ENCODE data around the gene IKBIP.
"Not testable (repeated sequence)": the region's sequence is repeated elsewhere in the genome, so short reads cannot be mapped to it uniquely, and the experiment has no call there.

Gene IKBIP

DNA sequence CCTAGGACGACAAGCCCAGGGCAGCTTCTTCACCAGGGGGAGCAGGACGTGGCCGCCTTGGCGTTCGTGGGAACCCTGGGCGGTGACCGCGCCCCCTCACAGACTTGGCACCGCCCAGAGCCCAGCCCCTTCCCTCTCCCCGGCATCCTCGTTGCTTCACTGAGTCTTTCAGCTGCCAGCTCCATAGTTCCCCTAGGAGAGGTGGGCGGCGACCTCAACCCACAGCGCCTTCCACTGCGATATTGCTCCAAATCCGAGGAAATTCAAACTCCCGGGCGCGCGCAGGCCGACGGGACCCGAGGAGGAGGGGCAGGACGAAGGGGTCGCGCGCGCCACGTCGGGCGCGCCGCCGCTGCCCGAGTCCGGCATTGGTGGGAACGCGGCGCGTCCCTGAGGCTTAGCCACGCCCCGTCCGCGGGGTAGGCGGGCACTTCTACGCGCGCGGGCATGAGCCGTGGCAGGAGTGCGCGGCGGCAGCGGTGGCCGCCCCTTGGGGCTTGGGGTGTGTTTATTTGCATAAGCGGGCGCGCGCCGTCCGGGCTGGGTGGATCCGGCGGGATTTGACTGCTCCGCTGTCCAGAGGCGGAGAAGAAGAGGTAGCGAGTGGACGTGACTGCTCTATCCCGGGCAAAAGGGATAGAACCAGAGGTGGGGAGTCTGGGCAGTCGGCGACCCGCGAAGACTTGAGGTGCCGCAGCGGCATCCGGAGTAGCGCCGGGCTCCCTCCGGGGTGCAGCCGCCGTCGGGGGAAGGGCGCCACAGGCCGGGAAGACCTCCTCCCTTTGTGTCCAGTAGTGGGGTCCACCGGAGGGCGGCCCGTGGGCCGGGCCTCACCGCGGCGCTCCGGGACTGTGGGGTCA, at the start of gene IKBIP, which contains the start of gene APAF1:
TSS of gene IKBIP (minus strand) at position 77 of the 860 bp plus-strand sequence. CDS start 87 bp downstream, outside the sequence.
TSS of gene APAF1 (plus strand) at position 579 of the 860 bp plus-strand sequence. CDS start 3,070 bp downstream, outside the sequence.
- peak; percentile 98 to 100 (median 99) for DNase-seq

GRCh38 chr12:98691351-98691750, 46.8 kb upstream of the IKBIP start:
- peak in 2 of 3 donors; percentile 7 to 40 for DNase-seq

DNA sequence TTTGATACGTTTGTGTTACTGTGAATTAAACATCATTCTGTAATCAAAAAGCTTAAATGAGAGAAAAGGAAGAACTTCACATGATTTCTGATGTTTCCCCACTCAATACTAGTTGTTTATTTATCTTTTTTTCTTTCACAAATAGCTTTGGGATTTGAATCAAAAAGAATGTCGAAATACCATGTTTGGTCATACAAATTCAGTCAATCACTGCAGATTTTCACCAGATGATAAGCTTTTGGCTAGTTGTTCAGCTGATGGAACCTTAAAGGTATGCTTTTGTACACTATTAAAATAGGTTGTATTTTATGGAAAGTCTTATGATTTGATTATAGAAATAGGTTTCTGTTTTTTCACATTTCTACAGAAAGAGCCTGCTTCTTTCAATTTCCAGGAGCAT, 42.0 kb upstream of the IKBIP start:
- DNase-seq = no peak

GRCh38 chr12:98684199-98684598, 39.6 kb upstream of the IKBIP start:
- no peak for DNase-seq

DNA sequence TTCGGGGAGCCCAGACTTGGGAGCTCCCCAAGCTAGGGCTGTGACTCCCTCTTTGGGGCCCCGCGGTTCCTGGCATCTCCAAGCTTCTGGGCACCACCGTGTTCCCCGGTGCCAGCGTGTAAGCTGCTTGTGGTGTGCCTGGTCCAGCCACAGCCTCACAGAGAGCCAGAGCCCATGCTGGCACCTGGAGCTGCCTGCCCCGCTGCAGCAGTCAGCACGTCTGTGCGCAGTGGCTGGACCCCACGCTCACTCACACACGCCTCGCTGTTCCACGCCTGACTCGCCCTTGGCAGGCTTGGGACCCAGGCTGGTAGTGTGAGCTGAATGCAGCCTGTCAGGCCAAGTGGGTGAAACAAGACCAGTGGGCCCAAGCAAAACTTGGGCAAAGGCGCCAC, 35.0 kb upstream of the IKBIP start:
- no peak for DNase-seq

- DNase-seq = no peak
Observed at GRCh38 chr12:98678946-98679610, 34.5 kb upstream of the IKBIP start.

- DNase-seq = no peak
Observed at GRCh38 chr12:98678236-98678945, 33.8 kb upstream of the IKBIP start.

DNA sequence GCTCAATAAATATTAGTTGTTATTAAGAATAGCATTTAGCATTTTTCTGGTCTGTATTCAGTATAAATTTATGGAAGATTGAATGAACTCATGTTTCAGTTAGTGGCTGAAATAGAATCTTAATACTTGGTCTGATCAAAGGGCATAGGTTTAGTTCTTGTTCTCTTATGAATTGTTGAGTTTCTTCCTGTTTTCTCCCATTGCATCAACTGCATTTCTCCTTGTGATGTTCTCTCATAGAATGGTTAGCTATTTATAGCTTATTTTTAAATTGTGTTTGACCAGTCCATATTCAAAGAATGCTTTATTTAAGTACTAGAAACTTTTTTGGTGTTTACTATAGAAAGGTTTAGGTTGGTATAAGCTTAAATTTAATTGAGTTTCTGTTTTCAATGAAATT, 30.3 kb upstream of the IKBIP start:
- DNase-seq = peak; percentile 13 to 47 (median 45)

DNA sequence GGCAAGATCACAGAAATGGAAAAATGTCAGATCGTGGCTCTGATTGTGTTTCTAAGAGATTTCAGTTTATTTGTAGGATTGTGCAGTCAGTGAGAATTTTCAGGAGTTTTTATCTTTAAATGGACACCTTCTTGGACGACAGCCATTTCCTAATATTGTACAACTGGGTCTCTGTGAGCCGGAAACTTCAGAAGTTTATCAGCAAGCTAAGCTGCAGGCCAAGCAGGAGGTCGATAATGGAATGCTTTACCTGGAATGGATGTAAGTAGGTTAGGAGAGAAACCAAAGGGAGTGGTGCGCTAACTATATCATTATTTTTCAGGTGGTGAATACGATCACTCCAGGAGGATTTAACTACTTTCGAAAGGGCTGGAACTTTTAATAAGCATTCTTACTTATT, 26.9 kb upstream of the IKBIP start:
- no peak for DNase-seq

DNA sequence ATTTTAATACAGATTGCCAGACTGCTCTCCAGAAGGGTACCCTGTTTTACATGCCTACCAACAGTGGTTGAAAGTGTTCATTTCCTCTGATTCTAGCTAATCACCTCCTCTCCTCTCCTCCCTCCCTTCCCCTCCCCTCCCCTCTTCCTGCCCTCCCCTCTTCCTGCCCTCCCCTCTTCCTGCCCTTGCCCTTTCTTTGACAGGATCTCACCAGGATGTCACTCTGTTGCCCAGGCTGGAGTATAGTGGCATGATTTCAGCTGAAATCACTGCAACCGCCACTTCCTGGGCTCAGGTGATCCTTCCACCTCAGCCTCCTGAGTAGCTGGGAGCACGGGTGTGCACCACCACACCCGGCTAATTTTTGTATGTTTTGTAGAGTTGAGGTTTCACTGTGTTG, 25.2 kb upstream of the IKBIP start:
- no peak for DNase-seq

DNA sequence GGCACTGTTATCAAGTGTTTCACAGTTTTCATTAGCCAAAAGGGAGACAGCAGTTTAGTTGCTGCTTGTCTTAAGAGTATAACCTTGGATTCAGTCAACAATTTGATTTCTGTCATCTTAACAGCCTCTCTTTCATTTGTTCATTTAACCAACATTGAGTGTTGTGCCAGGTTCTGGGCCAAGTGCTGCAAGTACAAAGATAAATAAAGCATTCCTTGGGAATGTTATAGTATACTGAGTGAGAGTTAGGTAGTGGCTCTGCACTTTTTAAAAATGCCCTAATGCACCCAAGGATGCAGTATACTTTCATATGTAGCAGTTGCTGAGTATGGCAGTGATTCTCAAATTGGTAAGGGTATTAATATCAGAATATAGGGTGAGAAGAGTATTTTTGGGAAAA, 15.9 kb upstream of the IKBIP start:
- no peak for DNase-seq

GRCh38 chr12:98656289-98657101, 11.9 kb upstream of the IKBIP start:
- DNase-seq = peak in 1 of 3 donors; percentile 5

DNA sequence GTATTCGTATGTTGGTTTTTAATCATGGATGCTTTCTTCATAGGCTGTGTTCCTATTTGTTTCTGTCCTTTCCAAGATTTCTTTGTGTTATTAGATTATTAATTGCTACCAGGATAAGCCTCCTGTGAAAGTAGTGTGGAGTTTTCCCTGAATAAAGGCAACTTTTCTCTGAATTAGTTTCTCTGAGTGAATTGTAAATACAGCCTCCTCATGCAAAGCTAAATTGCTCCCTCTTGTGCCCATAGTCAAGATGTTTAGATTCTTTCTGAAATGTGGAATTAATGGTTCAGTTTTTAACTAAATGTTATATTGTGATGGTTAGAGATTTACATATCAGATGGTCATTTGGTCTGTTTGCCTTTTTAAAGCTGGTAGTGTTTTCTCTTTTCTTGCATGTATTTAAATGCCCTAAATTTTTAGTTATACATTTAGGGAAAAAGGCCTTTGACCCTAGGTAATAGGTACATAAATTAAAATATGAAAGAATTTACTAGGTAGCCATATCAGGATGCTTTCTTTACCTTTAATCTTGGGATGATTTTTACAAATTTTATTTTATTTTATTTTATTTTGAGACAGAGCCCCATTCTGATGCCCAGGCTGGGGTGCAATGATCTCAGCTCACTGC, 9.4 kb upstream of the IKBIP start:
- peak; percentile 71 to 86 (median 82) for DNase-seq

- no peak for DNase-seq
Observed at GRCh38 chr12:98651328-98651727, 6.7 kb upstream of the IKBIP start.

GRCh38 chr12:98646294-98647090, 1.9 kb upstream of the IKBIP start:
- peak; percentile 19 to 49 (median 31) for DNase-seq

DNA sequence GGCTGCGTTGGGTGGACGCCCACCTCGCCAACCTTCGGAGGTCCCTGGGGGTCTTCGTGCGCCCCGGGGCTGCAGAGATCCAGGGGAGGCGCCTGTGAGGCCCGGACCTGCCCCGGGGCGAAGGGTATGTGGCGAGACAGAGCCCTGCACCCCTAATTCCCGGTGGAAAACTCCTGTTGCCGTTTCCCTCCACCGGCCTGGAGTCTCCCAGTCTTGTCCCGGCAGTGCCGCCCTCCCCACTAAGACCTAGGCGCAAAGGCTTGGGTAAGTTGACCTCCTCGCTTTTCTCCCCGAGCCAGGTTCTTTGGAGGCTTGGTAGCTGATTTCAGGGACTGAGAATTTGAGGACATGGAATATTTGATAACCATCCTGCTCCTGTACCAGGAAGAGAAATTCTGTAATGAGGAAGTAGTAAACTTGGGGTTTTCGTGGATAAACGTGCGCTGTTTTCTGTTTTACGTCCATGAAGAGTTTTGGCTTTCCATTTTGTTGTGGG, 1.0 kb upstream of the IKBIP start:
- peak; percentile 45 to 57 (median 56) for DNase-seq

DNA sequence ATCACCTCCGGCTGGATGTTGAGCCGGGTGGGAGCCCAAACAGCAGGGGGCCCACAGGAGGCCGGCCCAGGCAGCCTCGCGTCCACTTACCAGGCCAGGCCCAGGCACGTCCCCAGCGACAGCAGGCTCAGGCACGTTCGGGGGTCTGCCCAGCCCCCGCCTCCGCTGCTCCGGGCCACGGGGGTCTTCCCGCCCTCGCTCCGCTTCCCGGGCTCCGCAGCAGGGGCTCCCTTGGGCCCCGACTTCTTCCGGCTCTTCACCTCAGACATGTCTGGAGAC, 216 bp downstream of the IKBIP start:
- no peak for DNase-seq

- not testable (repeated sequence) for DNase-seq
Observed at GRCh38 chr12:98642801-98643200, 1.8 kb downstream of the IKBIP start.

DNA sequence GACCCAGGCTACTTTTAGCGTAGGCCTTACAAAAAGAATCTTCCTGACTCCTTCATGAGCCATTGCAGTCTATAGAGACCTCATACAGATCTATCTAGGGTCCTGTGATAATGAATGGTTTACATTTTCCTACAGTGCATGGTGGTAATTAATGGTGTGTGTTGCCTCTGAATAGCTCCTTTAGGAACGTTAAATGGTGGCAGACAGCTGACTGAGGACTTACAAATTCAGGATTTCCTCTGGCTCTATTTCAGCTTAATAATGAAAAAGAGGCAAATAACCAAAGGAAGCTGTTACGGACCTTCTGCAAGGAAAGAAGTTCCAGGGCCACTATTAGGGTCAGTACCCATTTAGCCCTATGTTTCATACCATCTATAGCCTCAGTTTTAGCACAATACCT, 5.1 kb downstream of the IKBIP start:
- DNase-seq = no peak

- DNase-seq = peak in 1 of 3 donors; percentile 14
Observed at GRCh38 chr12:98638009-98638408, 6.6 kb downstream of the IKBIP start.

DNA sequence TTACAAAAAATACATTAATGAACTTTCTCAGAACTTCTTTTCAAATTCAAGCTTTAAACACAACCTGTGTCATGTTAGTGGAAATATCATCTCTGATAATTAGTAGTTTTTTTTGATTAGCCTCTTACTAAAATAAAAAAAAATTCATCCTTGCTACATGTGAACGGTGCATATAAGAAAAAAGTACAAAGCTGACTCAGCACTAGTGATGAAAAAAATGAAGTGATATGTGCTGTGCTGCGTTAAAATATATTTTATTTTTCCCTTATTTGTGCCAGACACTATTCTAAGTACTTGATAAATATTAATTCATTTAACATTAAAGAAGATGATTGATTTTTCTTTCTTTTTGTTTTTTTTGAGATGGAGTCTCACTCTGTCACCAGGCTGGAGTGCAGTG, 7.5 kb downstream of the IKBIP start:
- DNase-seq = no peak
